HCT116 (cell line): Measurements from ENCODE around the gene PDK1. TPM values are rescaled to one million over a fixed set of nuclear protein-coding genes. Genes with fewer than 3 reads are reported as not detected.
"Not testable (repeated sequence)": the region's sequence is repeated elsewhere in the genome, so short reads cannot be mapped to it uniquely, and the experiment has no call there.

ENCODE experiments used
- ATAC-seq: fragments of 200-7000 bp; cut with Tn5 transposase; 2 replicates; pipeline ENCODE4 v1.9.1; 2020; ENCODE audit warnings: mild to moderate bottlenecking, moderate library complexity
- BruUV-seq: library from RNA; stranded (reverse); fragments of 400-500 nt; replicated peaks from 2 replicates; lab custom pipeline; 2021; lab: Mats Ljungman, UMichigan
- CTCF ChIA-PET: fragments of 300-600 bp; sonication (Branson Sonifier 250); formaldehyde crosslinking; loops from one replicate; lab custom pipeline; 2021; ENCODE audit warnings: antibody characterized with exemption; lab: Charles Lee
- POLR2A ChIA-PET: fragments of 300-600, 350-600 bp; sonication (Branson Sonifier 250); formaldehyde crosslinking; loops from one replicate; lab custom pipeline; 2021; ENCODE audit warnings: antibody characterized with exemption; lab: Charles Lee
- RAD21 ChIA-PET, 2 experiments: fragments of 300-600 bp; sonication (Branson Sonifier 250); formaldehyde crosslinking; loops; one replicate each; lab custom pipeline; 2023; ENCODE audit warnings: low total read pairs in 2 of 2; ENCODE audit not compliant: uncharacterized antibody in 2 of 2, unreplicated experiment in 2 of 2, low non-redundant PET in 1 of 2; lab: Charles Lee
- DNase-seq: peaks from one replicate; pipeline ENCODE4 v3.0.0-alpha.2; 2010; ENCODE audit warnings: low read depth, low spot score
- H2AFZ ChIP-seq: fragments of 200-600 bp; shearing (Covaris generic), sonication (generic); 2 replicates; pipeline ENCODE4 v1.6.1; 2017; ENCODE audit warnings: low read depth, mixed run types, mixed read lengths, antibody characterized with exemption, low read length; ENCODE audit not compliant: poor library complexity, severe bottlenecking
- H3K27ac ChIP-seq: 2 replicates; pipeline ENCODE4 v1.5.1; 2012; ENCODE audit warnings: low read depth, low read length
- H3K27me3 ChIP-seq: fragments of 200-600 bp; sonication (generic); 2 replicates; pipeline ENCODE4 v1.6.1; 2016; ENCODE audit warnings: mixed run types, low read length, mixed read lengths; ENCODE audit not compliant: insufficient read depth
- H3K36me3 ChIP-seq, 2 experiments: fragments of 200-500 bp in 1 of 2; fragments of 200-600 bp in 1 of 2; sonication (Bioruptor generic) in 1 of 2; sonication (generic) in 1 of 2; 2 replicates each; pipeline versions ENCODE4 v1.5.1 to v1.6.1; 2014 to 2016; ENCODE audit warnings: low read length in 2 of 2, inconsistent platforms in 1 of 2, mixed read lengths in 1 of 2, mixed run types in 1 of 2; ENCODE audit not compliant: insufficient read depth in 2 of 2, control insufficient read depth in 1 of 2
- H3K4me1 ChIP-seq, 2 experiments: fragments of 200-600 bp in 1 of 2; sonication (generic) in 1 of 2; 2 replicates each; pipeline versions ENCODE4 v1.5.1 to v1.6.1; 2012 to 2017; ENCODE audit warnings: low read length in 2 of 2, inconsistent platforms in 1 of 2, mild to moderate bottlenecking in 1 of 2, mixed read lengths in 1 of 2, mixed run types in 1 of 2, moderate library complexity in 1 of 2; ENCODE audit not compliant: insufficient read depth in 2 of 2, control insufficient read depth in 1 of 2
- H3K4me2 ChIP-seq: fragments of 200-600 bp; sonication (generic); 2 replicates; pipeline ENCODE4 v1.6.1; 2017; ENCODE audit warnings: mixed run types, low read length, mixed read lengths
- H3K4me3 ChIP-seq, 2 experiments: fragments of 200-600 bp in 1 of 2; sonication (generic) in 1 of 2; replicated peaks in 1 of 2; 2 replicates each; pipeline ENCODE4 v1.5.1; 2011 to 2016; ENCODE audit warnings: low read length in 2 of 2, control low read depth in 1 of 2, low read depth in 1 of 2, mild to moderate bottlenecking in 1 of 2, mixed read lengths in 1 of 2, mixed run types in 1 of 2
- H3K79me2 ChIP-seq: fragments of 200-600 bp; sonication (generic); 2 replicates; pipeline ENCODE4 v1.6.1; 2017; ENCODE audit warnings: mild to moderate bottlenecking, mixed run types, low read length, moderate library complexity, mixed read lengths; ENCODE audit not compliant: insufficient read depth
- H3K9ac ChIP-seq: fragments of 200-600 bp; sonication (generic); 2 replicates; pipeline ENCODE4 v1.6.1; 2016; ENCODE audit warnings: low read length, mixed read lengths
- H3K9me2 ChIP-seq: fragments of 200-600 bp; sonication (generic), shearing (Covaris generic); 2 replicates; pipeline ENCODE4 v1.6.1; 2017; ENCODE audit warnings: mixed run types, mild to moderate bottlenecking, moderate library complexity; ENCODE audit not compliant: insufficient read depth
- H3K9me3 ChIP-seq, 2 experiments: fragments of 200-500 bp in 1 of 2; fragments of 200-600 bp in 1 of 2; sonication (Bioruptor generic) in 1 of 2; sonication (generic) in 1 of 2; 2 replicates each; pipeline ENCODE4 v1.6.1; 2014 to 2017; ENCODE audit warnings: low read length in 2 of 2, mixed read lengths in 2 of 2, inconsistent platforms in 1 of 2, low read depth in 1 of 2, mild to moderate bottlenecking in 1 of 2, mixed run types in 1 of 2, moderate library complexity in 1 of 2; ENCODE audit not compliant: control insufficient read depth in 1 of 2, insufficient read depth in 1 of 2
- H4K20me1 ChIP-seq: fragments of 200-600 bp; sonication (generic), shearing (Covaris generic); 2 replicates; pipeline ENCODE4 v1.6.1; 2017; ENCODE audit warnings: mixed run types, mild to moderate bottlenecking, moderate library complexity; ENCODE audit not compliant: insufficient read depth
- CBX3 ChIP-seq: IDR thresholded peaks from 2 replicates; pipeline ENCODE4 v1.6.1; 2012; ENCODE audit warnings: low read depth
- CEBPB ChIP-seq: IDR thresholded peaks from 2 replicates; pipeline ENCODE4 v1.6.1; 2012; ENCODE audit warnings: low read depth
- ELF1 ChIP-seq: IDR thresholded peaks from 2 replicates; pipeline ENCODE4 v1.6.1; 2012; ENCODE audit warnings: low read depth, borderline replicate concordance
- JUND ChIP-seq: IDR thresholded peaks from 2 replicates; pipeline ENCODE4 v1.6.1; 2012
- POLR2A ChIP-seq: IDR thresholded peaks from 2 replicates; pipeline ENCODE4 v1.7.0; 2011; ENCODE audit warnings: borderline replicate concordance; ENCODE audit not compliant: insufficient read depth, insufficient read length; ENCODE audit errors: extremely low read depth
- TCF7L2 ChIP-seq: IDR thresholded peaks from 2 replicates; pipeline ENCODE4 v1.7.0; 2011; ENCODE audit warnings: borderline replicate concordance, inconsistent platforms; ENCODE audit not compliant: insufficient read depth, insufficient read length; ENCODE audit errors: extremely low read depth
- intact Hi-C: fragments of 100-400 bp; cut with micrococcal nuclease; formaldehyde crosslinking; loops from 2 replicates; pipeline ENCODE4 v1.10.0; 2022
- total RNA-seq: library from RNA; stranded (reverse); gene quantifications from one replicate; pipeline ENCODE4 v1.2.1, GENCODE V29; 2021; ENCODE audit not compliant: unreplicated experiment
- TF ChIP-seq, protein P1 (sequence below): IDR thresholded peaks from 2 replicates; pipeline ENCODE4 v1.6.1; 2012
- TF ChIP-seq, protein P2 (sequence below): IDR thresholded peaks from 2 replicates; pipeline ENCODE4 v1.6.1; 2012

PDK1 gene
- total RNA-seq, 1 experiment from 2014 or later = 21.3 TPM

DNA sequence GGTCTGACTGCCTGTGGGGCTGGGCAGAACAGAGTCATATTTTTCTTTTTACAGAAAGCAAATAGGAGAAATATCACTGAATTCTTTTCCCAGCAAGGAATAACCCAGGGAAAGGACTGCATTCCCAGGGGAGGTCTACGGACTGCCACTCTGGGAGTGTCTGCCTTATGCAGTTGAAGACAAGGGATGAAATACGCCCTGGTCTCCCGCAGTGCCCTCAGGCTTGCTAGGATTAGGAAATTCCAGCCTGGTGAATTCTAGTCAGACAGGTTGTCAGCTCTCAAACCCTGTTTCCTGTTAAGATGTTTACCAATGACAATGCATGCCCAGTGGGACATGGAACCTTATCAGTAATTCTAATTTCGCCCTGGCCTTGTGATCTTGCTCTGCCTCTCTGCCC, 30.3 kb upstream of the PDK1 start:
- Histone ChIP-seq H3K4me2 (no peak overlapping the region), H3K79me2 (no peaks in the 10 kb centered on the region), H3K9me3 (no peaks in the 10 kb centered on the region; a peak in 1 of 4 replicates), H2AFZ (no peak overlapping the region), H3K27ac (no peak overlapping the region), H3K9me2 (no peaks in the 10 kb centered on the region), H3K9ac (no peak overlapping the region), H3K36me3 (no peaks in the 10 kb centered on the region), H4K20me1 (no peaks in the 10 kb centered on the region), H3K4me3 (no peak overlapping the region), H3K4me1 (no peaks in the 10 kb centered on the region), H3K27me3 (no peaks in the 10 kb centered on the region)
- no peak for ATAC-seq
- DNase-seq = no peak
- ChIA-PET RAD21 (no interaction called here), POLR2A (no interaction called here), CTCF (no interaction called here)
- intact Hi-C loops = no loop called here
- no peak for TF ChIP-seq CEBPB
- TF ChIP-seq, protein P1, sequence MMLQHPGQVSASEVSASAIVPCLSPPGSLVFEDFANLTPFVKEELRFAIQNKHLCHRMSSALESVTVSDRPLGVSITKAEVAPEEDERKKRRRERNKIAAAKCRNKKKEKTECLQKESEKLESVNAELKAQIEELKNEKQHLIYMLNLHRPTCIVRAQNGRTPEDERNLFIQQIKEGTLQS = no peak
- TF ChIP-seq POLR2A = no peak
- TF ChIP-seq, protein P2, sequence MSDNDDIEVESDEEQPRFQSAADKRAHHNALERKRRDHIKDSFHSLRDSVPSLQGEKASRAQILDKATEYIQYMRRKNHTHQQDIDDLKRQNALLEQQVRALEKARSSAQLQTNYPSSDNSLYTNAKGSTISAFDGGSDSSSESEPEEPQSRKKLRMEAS = no peak
- peak; percentile 75; the same call in 1 of the 2 replicates for TF ChIP-seq CBX3
- no peak for TF ChIP-seq ELF1
- TF ChIP-seq TCF7L2 = no peak
- no TSS peak for BruUV-seq

DNA sequence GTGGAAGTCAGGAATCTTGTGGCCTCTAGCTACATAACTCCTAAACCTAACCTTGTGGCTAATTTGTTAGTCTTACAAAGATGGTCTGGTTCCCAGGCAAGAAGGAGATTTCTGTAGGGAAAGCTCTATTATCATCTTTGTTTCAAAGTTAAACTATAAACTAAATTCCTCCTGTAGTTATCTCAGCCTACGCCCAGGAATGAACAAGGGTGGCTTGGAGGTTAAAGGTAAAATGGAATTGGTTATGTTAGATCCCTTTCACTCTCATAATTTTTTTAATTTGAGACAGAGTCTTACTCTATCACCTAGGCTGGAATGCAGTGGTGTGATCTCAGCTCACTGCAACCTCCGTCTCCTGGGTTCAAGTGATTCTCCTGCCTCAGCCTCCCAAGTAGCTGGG, 24.6 kb upstream of the PDK1 start:
- H3K9ac ChIP-seq = no peak overlapping the region
- POLR2A ChIA-PET = no interaction called here
- no peaks in the 10 kb centered on the region for H3K27me3 ChIP-seq
- H3K4me3 ChIP-seq = no peak overlapping the region
- CTCF ChIA-PET = no interaction called here
- no peak for TF ChIP-seq JUND
- H3K4me1 ChIP-seq = no peaks in the 10 kb centered on the region
- no peaks in the 10 kb centered on the region for H3K79me2 ChIP-seq
- no TSS peak for BruUV-seq
- no peaks in the 10 kb centered on the region for H3K9me3 ChIP-seq
- H3K4me2 ChIP-seq = no peak overlapping the region
- no peaks in the 10 kb centered on the region for H3K9me2 ChIP-seq
- RAD21 ChIA-PET = no interaction called here
- H3K36me3 ChIP-seq = no peaks in the 10 kb centered on the region
- intact Hi-C loops = no loop called here
- ATAC-seq (no peak), DNase-seq (no peak)
- no peak overlapping the region for H3K27ac ChIP-seq
- H2AFZ ChIP-seq = no peak overlapping the region
- H4K20me1 ChIP-seq = no peaks in the 10 kb centered on the region

DNA sequence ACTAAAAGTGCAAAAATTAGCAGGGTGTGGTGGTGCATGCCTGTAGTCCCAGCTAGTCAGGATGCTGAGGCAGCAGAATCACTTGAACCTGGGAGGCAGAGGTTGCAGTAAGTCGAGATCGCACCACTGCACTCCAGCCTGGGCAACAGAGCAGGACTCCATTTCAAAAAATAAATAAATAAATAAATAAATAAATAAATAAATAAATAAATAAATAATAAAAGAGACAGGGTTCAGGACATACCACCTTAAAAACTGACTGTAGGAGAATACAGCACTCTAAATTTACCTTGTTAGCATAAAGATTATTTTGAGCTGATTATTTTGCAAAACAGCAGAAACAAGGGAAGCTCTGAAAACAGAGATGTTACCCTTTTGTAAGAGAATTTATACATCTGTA, 23.4 kb upstream of the PDK1 start:
- H3K9me3 ChIP-seq, ATAC-seq, H3K27ac ChIP-seq, H3K4me2 ChIP-seq, H4K20me1 ChIP-seq, H3K36me3 ChIP-seq, H3K9me2 ChIP-seq, H3K4me1 ChIP-seq, RAD21 ChIA-PET, DNase-seq, intact Hi-C loops, H3K27me3 ChIP-seq, POLR2A ChIA-PET, BruUV-seq, H3K4me3 ChIP-seq, CTCF ChIA-PET, H3K79me2 ChIP-seq, H3K9ac ChIP-seq, H2AFZ ChIP-seq: not testable (repeated sequence)
